Prostate gland (tissue), 2 donors: ENCODE data around the gene CAPZB. TPM values are rescaled to one million over a fixed set of nuclear protein-coding genes. Genes with fewer than 3 reads are reported as not detected.

Source experiments
- DNase-seq: peaks from one replicate; pipeline ENCODE4 v3.0.0-alpha.2; 2019; ENCODE audit warnings: low spot score
- H3K27ac ChIP-seq, 2 donors: fragments of 200-600 bp; sonication (generic); 2 replicates each; pipeline ENCODE4 v1.5.1; 2017 to 2019
- H3K27me3 ChIP-seq: fragments of 200-600 bp; sonication (generic); replicated peaks from 2 replicates; pipeline ENCODE4 v1.5.1; 2019; ENCODE audit not compliant: insufficient read depth
- H3K36me3 ChIP-seq, 2 donors: fragments of 200-600 bp; sonication (generic); 1 replicate in 1 of 2; 2 replicates in 1 of 2; pipeline versions ENCODE4 v1.5.1 to v1.8.1; 2017 to 2019
- H3K4me1 ChIP-seq: fragments of 200-600 bp; sonication (generic); replicated peaks from 2 replicates; pipeline ENCODE4 v1.5.1; 2019
- H3K4me3 ChIP-seq, 2 donors: fragments of 200-600 bp; sonication (generic); 2 replicates each; pipeline ENCODE4 v1.5.1; 2017 to 2019
- H3K9me3 ChIP-seq: fragments of 200-600 bp; sonication (generic); 2 replicates; pipeline ENCODE4 v1.5.1; 2017
- POLR2A ChIP-seq: fragments of 450-650 bp; IDR thresholded peaks from one replicate; pipeline ENCODE4 v1.6.1; 2016; ENCODE audit warnings: antibody characterized with exemption, mild to moderate bottlenecking
- POLR2AphosphoS5 ChIP-seq: sonication (generic); formaldehyde crosslinking; IDR thresholded peaks from one replicate; pipeline ENCODE4 v1.6.1; 2017; ENCODE audit warnings: antibody characterized with exemption
- WGBS: methylation state at CpG from one replicate; pipeline ENCODE4 v1.1.5; 2018; 5-methylcytosine and 5-hydroxymethylcytosine counted together
- intact Hi-C: fragments of 100-400 bp; cut with DNase I; formaldehyde crosslinking; loops from one replicate; pipeline ENCODE4 v1.14.2; 2022
- total RNA-seq, 2 donors: library from RNA; depleted of rRNA; stranded (reverse); fragments of >200 nt; gene quantifications; one replicate each; pipeline ENCODE4 v1.1.0, GENCODE V29; 2016
- TF ChIP-seq, protein P1 (sequence below), 4 experiments: fragments of 200-600 bp in 2 of 4; fragments of 450-650 bp in 2 of 4; sonication (generic) in 2 of 4; IDR thresholded peaks; 1 replicate in 3 of 4; 2 replicates in 1 of 4; pipeline ENCODE4 v1.5.1; 2016 to 2019; ENCODE audit warnings: antibody characterized with exemption in 4 of 4, mild to moderate bottlenecking in 2 of 4, moderate library complexity in 2 of 4

Gene CAPZB
- total RNA-seq, 2 donors from 2014 or later: 139 to 150 TPM

- Histone ChIP-seq H3K4me1 (peaks cover 4% of the 10 kb centered on the region), H3K9me3 (no peaks in the 10 kb centered on the region), H3K27ac (peak overlapping the region in 1 of 2 donors; percentile 42), H3K4me3 (no peak overlapping the region), H3K36me3 (peaks cover 0 to 4% of the 10 kb centered on the region in 2 donors), H3K27me3 (no peaks in the 10 kb centered on the region)
- no peak for DNase-seq
- intact Hi-C loops: no loop called here
- TF ChIP-seq POLR2AphosphoS5: no peak
- TF ChIP-seq, protein P1, sequence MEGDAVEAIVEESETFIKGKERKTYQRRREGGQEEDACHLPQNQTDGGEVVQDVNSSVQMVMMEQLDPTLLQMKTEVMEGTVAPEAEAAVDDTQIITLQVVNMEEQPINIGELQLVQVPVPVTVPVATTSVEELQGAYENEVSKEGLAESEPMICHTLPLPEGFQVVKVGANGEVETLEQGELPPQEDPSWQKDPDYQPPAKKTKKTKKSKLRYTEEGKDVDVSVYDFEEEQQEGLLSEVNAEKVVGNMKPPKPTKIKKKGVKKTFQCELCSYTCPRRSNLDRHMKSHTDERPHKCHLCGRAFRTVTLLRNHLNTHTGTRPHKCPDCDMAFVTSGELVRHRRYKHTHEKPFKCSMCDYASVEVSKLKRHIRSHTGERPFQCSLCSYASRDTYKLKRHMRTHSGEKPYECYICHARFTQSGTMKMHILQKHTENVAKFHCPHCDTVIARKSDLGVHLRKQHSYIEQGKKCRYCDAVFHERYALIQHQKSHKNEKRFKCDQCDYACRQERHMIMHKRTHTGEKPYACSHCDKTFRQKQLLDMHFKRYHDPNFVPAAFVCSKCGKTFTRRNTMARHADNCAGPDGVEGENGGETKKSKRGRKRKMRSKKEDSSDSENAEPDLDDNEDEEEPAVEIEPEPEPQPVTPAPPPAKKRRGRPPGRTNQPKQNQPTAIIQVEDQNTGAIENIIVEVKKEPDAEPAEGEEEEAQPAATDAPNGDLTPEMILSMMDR (IDR thresholded peaks at IDR 0.05): no peak
- TF ChIP-seq POLR2A: no peak
- whole genome bisulfite sequencing: 74% methylated on average over 15 of the region's 15 CpGs
Observed at GRCh38 chr1:19373211-19374082, 111.9 kb downstream of the CAPZB start.

DNA sequence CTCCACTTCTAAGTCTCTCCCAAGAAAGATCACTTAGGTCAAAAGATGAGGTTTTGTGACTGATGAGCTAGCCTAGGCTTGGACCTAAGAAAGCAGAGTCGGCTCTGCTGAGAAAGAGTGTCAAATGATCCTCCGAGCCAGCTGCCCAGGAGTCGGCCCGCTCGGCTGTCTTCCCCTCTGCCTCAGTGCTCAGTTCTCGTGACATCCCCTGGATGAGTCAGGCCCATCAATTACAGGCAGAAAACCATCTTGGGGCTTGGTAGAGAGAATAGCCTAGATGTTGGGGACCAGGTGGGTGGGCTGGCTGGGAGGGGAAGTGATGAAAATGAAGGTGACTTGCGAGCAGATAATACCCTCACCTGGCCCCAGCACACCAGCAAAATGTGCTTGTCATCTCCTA, 112.7 kb downstream of the CAPZB start:
- intact Hi-C loops: no loop called here
- Histone ChIP-seq H3K9me3 (no peaks in the 10 kb centered on the region), H3K36me3 (peaks cover 0 to 4% of the 10 kb centered on the region in 2 donors), H3K4me1 (peaks cover 4% of the 10 kb centered on the region), H3K27me3 (no peaks in the 10 kb centered on the region), H3K4me3 (no peak overlapping the region), H3K27ac (peak overlapping the region in 1 of 2 donors; percentile 42)
- no peak for DNase-seq
- 84% methylated on average over 7 of the region's 7 CpGs for WGBS
- no peak for TF ChIP-seq POLR2AphosphoS5
- TF ChIP-seq POLR2A: no peak
- TF ChIP-seq, protein P1 (IDR thresholded peaks at IDR 0.05): no peak

DNA sequence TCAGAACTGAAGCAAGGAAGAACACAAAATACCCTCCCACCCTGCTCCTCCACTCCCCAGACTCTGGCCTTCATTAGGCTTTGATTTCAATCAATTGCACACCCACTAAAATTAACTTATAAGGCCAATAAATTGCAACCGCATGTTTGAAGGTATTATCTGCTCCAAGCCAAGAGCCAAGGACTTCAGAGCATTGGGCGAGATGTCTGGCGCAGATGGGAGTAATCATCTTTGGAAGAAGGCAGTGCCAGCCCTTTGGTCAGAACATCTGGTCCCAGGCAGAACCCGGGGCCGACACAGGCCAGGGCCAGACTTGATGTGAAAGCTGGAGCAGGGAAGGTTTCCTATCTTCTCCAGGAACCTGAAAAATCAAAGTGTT, 113.2 kb downstream of the CAPZB start:
- Histone ChIP-seq H3K27ac (no peak overlapping the region), H3K4me1 (peaks cover 4% of the 10 kb centered on the region), H3K36me3 (peaks cover 0 to 4% of the 10 kb centered on the region in 2 donors), H3K4me3 (no peak overlapping the region), H3K9me3 (no peaks in the 10 kb centered on the region), H3K27me3 (no peaks in the 10 kb centered on the region)
- no peak for TF ChIP-seq POLR2A
- TF ChIP-seq, protein P1 (IDR thresholded peaks at IDR 0.05): no peak
- TF ChIP-seq POLR2AphosphoS5: no peak
- intact Hi-C loops: no loop called here
- DNase-seq: no peak
- WGBS: 33% methylated on average over 5 of the region's 5 CpGs

GRCh38 chr1:19371226-19372135, 113.9 kb downstream of the CAPZB start:
- Histone ChIP-seq H3K36me3 (peaks cover 0 to 4% of the 10 kb centered on the region in 2 donors), H3K27me3 (no peaks in the 10 kb centered on the region), H3K4me3 (no peak overlapping the region), H3K27ac (no peak overlapping the region), H3K9me3 (no peaks in the 10 kb centered on the region), H3K4me1 (peaks cover 4% of the 10 kb centered on the region)
- TF ChIP-seq, protein P1 (IDR thresholded peaks at IDR 0.05): no peak
- TF ChIP-seq POLR2A (no peak), POLR2AphosphoS5 (no peak)
- DNase-seq: no peak
- WGBS: 89% methylated on average over 23 of the region's 23 CpGs
- intact Hi-C loops: no loop called here
